Measurements from ENCODE around the gene SYNJ1. TPM values are rescaled to one million over a fixed set of nuclear protein-coding genes. Genes with fewer than 3 reads are reported as not detected.

Gene SYNJ1
- polyA plus RNA-seq, 3 donors: 2.1 to 5.2 (median 3.9) TPM

DNA sequence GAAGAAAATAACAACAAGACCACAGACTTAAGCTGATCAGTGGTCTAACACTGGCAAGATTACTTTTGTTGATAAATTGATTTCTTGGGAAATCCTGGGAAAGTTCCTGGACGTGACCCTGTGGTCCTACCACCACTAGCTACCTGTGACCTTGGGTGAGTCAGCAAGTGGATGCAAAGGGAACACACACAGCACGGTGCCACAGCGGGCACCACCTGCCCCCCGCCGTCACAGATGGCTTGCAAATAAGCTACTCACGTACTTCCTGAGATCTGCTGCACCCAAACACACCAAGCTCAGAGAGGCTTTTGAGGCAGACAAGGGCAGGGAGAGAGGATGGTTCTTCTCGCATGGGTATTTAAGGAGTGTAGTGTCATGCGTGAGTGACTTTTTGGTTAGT, 128.3 kb downstream of the SYNJ1 start:
- no peak overlapping the region for H3K27ac ChIP-seq (ENCODE audit: low read depth, low read length)
- 55 to 91% (median 88%) methylated on average over 8 of the region's 8 CpGs for WGBS, 3 donors

DNA sequence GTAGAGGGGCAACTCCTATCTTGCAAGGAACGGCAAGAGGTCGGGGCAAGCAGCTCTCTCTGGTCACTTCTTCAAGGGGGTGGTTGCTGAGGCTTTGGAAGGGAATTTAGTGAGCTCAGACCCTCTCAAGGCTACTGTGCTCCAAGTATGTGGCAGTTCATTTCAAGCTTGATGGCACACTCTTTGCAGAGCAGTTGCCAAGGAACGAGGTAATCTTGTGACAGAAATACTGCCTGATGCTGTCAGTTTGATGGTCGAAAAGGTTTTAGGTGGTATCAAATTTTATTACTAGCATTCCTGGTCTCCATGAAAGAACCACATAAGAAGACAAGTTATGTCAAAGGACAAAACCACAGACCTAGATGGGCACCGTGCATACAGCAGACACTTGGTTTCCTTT, 128.7 kb downstream of the SYNJ1 start:
- WGBS, 3 donors: 79 to 88% (median 85%) methylated on average over 5 of the region's 5 CpGs
- H3K27ac ChIP-seq (ENCODE audit: low read depth, low read length): no peak overlapping the region

DNA sequence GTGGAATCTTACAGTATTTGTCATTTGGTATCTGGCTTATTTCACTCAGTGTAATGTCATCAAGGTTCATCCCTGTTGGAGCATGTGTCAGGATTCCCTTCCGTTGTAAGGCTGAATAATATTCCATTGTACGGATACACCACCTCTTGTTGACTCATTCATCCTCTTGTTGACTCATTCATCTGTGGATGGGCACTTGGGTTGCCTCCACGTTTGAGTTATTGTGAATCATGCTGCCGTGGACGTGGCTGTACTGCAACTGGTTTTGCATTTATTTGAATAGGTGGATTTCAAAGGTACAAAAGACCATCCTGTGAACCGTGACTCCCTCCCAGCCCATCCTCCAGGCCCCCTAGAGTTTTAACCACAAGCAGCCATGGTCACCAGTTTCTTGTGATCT, 130.6 kb downstream of the SYNJ1 start:
- WGBS, 3 donors: 59 to 71% (median 71%) methylated on average over 6 of the region's 6 CpGs
- no peak overlapping the region for H3K27ac ChIP-seq (ENCODE audit: low read depth, low read length)

- WGBS, 3 donors: 84 to 94% (median 90%) methylated on average over 11 of the region's 11 CpGs
- no peak overlapping the region for H3K27ac ChIP-seq (ENCODE audit: low read depth, low read length)
Measured at GRCh38 chr21:32595431-32595830, 132.4 kb downstream of the SYNJ1 start.

DNA sequence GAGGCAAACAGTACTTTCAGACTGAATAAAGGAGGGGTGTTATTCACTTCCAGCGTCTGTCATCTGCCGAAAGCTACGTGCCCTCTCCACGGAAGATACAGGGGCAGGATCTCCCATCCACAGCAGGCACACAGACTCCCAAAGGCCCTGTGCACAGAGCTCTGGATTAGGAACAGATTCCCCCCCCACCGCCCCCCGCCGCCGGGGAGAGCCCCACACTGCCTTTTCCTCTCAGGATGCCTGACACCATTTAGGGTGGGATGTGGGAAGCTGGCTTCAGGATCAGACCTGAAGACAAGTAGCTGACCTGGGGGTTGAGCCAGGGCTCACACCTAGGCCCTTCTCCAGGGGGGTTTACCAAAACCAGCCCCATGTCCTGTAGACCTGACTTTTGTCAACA, 134.1 kb downstream of the SYNJ1 start:
- 71 to 73% (median 73%) methylated on average over 8 of the region's 8 CpGs for WGBS, 3 donors
- no peak overlapping the region for H3K27ac ChIP-seq (ENCODE audit: low read depth, low read length)

GRCh38 chr21:32592929-32593502, 134.8 kb downstream of the SYNJ1 start:
- 35 to 63% (median 62%) methylated on average over 10 of the region's 10 CpGs for WGBS, 3 donors
- H3K27ac ChIP-seq (ENCODE audit: low read depth, low read length): no peak overlapping the region

- no peak overlapping the region for H3K27ac ChIP-seq (ENCODE audit: low read depth, low read length)
- 75 to 83% (median 82%) methylated on average over 4 of the region's 4 CpGs for WGBS, 3 donors
Measured at GRCh38 chr21:32590130-32590529, 137.7 kb downstream of the SYNJ1 start.

DNA sequence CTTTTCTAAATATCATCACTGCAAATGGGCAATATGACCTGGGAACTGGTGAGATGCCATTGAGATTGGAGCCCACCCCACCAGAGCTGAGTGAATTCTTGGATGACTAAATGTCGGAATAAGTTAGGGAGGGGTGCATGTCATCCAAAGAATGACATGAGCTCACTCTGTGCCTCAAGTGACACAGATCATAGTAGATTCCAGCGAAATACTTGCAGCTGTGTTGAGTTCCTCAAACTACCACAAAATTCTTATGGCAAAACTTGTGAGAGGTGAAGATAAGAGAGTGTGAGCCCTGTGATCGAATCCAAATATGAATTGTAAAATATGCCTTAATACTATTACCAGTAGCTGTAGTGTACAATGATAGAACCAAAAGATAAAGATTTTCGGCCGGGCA, 140.2 kb downstream of the SYNJ1 start:
- 93 to 94% (median 94%) methylated on average over 5 of the region's 5 CpGs for WGBS, 3 donors
- no peak overlapping the region for H3K27ac ChIP-seq (ENCODE audit: low read depth, low read length)

- no peak overlapping the region for H3K27ac ChIP-seq (ENCODE audit: low read depth, low read length)
- 66 to 87% (median 79%) methylated on average over 13 of the region's 13 CpGs for WGBS, 3 donors
Measured at GRCh38 chr21:32587120-32587519, 140.7 kb downstream of the SYNJ1 start.

- 85 to 87% (median 85%) methylated on average over 9 of the region's 9 CpGs for WGBS, 3 donors
- H3K27ac ChIP-seq (ENCODE audit: low read depth, low read length): no peak overlapping the region
Measured at GRCh38 chr21:32585970-32586369, 141.8 kb downstream of the SYNJ1 start.

DNA sequence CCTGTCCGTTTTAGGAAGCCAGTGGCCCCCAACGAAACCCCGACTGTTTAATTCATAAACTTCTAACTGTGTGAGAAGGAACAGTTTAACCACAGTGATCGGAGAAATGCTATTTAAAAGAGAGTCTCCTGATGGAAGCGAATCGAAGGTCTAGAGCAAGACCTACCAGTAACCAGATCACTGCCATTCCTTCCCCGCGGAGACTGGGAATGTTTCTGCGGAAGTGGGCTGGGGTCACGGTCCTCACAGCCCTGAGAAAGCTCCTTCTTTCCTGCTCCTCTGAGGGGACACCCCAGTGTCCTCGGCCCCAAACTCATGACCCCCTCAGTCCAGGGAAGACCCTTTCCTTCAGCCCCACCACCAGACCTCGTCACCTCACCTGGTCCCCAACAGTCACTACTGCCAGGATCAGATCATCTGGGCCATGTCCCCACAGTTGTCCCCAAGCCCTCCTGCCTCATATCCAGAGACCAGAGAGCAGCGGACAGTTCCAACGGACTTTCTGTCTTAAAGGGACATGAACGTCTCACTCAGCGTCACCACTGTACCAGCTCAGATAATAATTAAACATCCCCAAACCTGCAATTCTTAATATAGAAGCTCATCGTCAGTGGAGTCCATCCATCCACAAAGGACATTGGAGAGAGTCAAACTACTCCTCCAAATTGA, 142.6 kb downstream of the SYNJ1 start, which contains the start of gene TCP10L:
Gene TCP10L (minus strand): TSS at position 482 of the 669 bp plus-strand sequence. CDS start 1,219 bp downstream, outside the sequence.
- H3K27ac ChIP-seq (ENCODE audit: low read depth, low read length): no peak within 1 kb of the TSS
- WGBS, 3 donors: 79 to 90% (median 83%) methylated on average over 17 of the region's 17 CpGs

- WGBS, 3 donors: 85 to 87% (median 87%) methylated on average over 8 of the region's 8 CpGs
- H3K27ac ChIP-seq (ENCODE audit: low read depth, low read length): no peak overlapping the region
Measured at GRCh38 chr21:32584472-32584871, 143.3 kb downstream of the SYNJ1 start.

DNA sequence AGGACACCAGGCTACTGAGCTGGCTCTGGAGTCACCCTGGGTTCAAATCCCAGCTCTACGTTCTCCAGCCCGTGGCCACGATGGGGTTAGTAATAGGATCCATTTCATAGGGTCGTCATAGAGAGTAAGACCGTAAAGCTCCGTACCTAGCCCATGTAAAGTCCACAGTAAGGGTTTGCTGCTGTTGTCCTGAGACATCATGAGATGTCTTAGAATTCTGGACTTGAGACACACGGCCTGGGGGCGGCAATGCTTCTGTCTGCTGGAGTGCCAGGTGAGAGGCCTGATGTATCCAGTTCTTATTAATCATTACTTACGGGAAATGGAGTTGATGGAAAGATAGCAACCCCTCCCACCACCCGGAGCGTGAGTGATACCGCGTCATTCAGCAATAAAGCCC, 146.1 kb downstream of the SYNJ1 start:
- no peak overlapping the region for H3K27ac ChIP-seq (ENCODE audit: low read depth, low read length)
- WGBS, 3 donors: 91 to 93% (median 91%) methylated on average over 13 of the region's 13 CpGs

GRCh38 chr21:32580949-32581348, 146.9 kb downstream of the SYNJ1 start:
- WGBS, 3 donors: 92 to 94% (median 93%) methylated on average over 13 of the region's 13 CpGs
- H3K27ac ChIP-seq (ENCODE audit: low read depth, low read length): no peak overlapping the region

Other genes with a start within 250 kb of the SYNJ1 start
- under 1 TPM in 2 of 3 donors, not detected in 1; 0.28 to 0.40 TPM for gene TCP10L, start 142.5 kb downstream of the SYNJ1 start, polyA plus RNA-seq
- gene CFAP298, start 115.6 kb downstream of the SYNJ1 start, polyA plus RNA-seq: 10 to 100 TPM; 20.1 to 31.2 (median 20.9) TPM
- gene PAXBP1, start 43.7 kb upstream of the SYNJ1 start, polyA plus RNA-seq: 10 to 100 TPM in 2 of 3 donors, 1 to 10 TPM in 1; 9.3 to 12.7 (median 10.9) TPM